Right kidney (tissue), 9 donors: ENCODE measurements around the gene WDR4.
"Not testable (repeated sequence)": the region's sequence is repeated elsewhere in the genome, so short reads cannot be mapped to it uniquely, and the experiment has no call there.

Experiments used
- DNase-seq: peaks from one replicate; pipeline ENCODE4 v3.0.0-alpha.2; 2016
- long read RNA-seq, 8 donors: transcript quantifications; one replicate each; lab custom pipeline, GENCODE V29; 2026

Gene WDR4
- long read RNA-seq, donor 1, partial matches to known transcripts: 0 of 3 reads
- long read RNA-seq, donor 1, other reads (novel, unspliced or antisense): 0 of 3 reads
- long read RNA-seq, donor 2: 0 reads
- long read RNA-seq, donor 3, partial matches to known transcripts: 43 of 49 reads
- long read RNA-seq, donor 3, other reads (novel, unspliced or antisense): 5 of 49 reads
- long read RNA-seq, donor 4, partial matches to known transcripts: 0 of 2 reads
- long read RNA-seq, donor 4, other reads (novel, unspliced or antisense): 0 of 2 reads
- long read RNA-seq, donor 5, partial matches to known transcripts: 0 of 1 reads
- long read RNA-seq, donor 5, other reads (novel, unspliced or antisense): 0 of 1 reads
- long read RNA-seq, donor 6, partial matches to known transcripts: 0 of 6 reads
- long read RNA-seq, donor 6, other reads (novel, unspliced or antisense): 6 of 6 reads
- long read RNA-seq, donor 7, partial matches to known transcripts: 109 of 128 reads
- long read RNA-seq, donor 7, other reads (novel, unspliced or antisense): 15 of 128 reads
- long read RNA-seq, donor 8, partial matches to known transcripts: 0 of 2 reads
- long read RNA-seq, donor 8, other reads (novel, unspliced or antisense): 0 of 2 reads

DNA sequence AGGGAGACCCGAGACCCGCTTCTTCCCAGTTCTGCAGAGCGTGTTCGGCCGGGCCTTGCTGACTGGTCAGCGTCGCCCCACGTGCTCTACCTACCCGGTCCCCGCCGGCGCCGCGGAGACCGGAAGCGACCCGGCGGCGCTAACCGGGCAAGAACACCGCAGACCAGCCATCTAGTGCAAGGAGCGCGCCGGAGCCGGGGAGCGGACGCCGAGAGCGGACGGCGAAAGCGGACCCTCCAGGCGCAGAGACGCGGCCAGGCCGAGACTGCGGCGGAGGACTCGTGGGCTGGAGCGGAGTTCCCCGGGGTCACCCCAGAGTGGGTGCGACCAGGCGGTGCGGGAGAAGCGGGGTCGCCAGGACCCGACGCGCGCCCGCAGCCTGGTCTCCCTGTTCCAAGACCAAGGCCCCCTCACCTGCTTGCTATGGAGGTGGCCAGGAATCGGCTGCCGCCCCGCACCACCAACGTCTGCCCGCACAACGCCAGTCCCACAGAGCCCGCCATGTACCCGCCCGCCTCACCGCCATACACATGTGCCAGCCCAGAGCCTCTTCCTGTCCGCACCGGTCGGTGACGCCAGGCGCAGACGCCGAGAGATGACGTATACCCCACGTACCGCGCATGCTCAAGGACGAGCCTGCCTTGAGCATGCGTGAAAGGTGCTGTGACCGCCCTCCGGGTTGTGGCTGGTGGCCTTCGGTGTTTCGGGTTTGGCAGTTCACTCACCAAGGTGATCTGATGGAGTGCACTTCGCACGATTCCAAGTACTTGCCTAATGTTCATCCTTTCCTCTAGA is at the start of gene WDR4:
Gene WDR4 (minus strand): TSS at position 547 of the 795 bp plus-strand sequence. CDS start 44 bp downstream, at position 503.
- peak; percentile 94 for DNase-seq

DNA sequence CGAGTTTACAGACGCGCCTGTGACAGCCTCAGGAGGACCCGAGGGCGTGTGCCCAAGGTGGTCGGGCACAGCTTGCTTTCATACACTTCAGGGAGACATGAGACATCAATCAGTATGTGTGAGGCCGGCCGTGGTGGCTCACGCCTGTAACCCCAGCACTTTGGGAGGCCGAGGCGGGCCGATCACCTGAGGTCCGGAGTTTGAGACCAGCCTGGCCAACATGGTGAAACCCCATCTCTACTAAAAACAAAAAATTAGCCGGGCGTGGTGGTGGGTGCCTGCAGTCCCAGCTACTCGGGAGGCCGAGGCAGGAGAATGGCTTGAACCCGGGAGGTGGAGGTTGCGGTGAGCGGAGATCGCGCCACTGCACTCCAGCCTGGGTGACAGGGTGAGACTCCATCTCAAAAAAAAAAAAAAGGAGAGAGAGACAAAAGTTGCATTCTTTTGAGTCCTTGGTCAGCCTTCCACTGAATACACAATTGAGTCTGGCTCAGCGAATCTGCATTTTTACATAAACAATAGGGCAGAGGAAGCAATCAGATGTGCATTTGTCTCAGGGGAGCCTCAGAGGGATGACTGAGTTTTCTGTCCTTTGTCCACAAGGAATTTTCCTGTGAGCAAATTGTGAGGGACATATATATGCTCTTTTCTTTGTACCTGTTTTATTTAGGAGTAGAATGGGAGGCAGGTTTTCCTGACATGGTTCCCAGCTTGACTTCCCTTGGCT is 48.3 kb upstream of the WDR4 start:
- not testable (repeated sequence) for DNase-seq

GRCh38 chr21:42925114-42925926 is 46.0 kb upstream of the WDR4 start, which contains the start of gene ERVH48-1:
Gene ERVH48-1 (minus strand): TSS chr21:42925630. CDS start chr21:42919006, 6,624 bp downstream.
- DNase-seq: no peak

GRCh38 chr21:42924433-42924751 is 45.1 kb upstream of the WDR4 start:
- DNase-seq: no peak

- peak; percentile 60 for DNase-seq
Measured at GRCh38 chr21:42923553-42924432, 44.5 kb upstream of the WDR4 start.

DNA sequence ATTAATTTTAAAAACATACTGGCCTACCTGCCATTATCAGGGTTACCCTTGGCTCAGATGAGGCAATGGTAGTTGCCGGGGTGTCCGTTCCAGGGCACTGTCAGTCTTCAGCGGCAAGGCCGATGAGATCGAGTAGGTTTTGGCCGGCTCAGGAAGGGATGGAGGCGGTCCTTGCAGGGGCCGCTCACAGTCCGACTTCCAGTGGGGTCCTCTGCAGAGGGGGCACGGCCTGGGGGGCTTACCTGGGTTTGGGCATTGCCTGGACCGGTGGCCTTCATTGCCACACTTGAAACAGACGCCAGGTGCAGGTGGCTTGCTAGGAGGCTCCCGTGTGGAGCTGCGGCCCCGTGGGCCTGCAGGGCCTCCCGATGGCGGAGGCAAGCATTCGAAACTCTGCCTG is 43.6 kb upstream of the WDR4 start:
- no peak for DNase-seq

GRCh38 chr21:42921927-42922326 is 42.6 kb upstream of the WDR4 start:
- no peak for DNase-seq

DNA sequence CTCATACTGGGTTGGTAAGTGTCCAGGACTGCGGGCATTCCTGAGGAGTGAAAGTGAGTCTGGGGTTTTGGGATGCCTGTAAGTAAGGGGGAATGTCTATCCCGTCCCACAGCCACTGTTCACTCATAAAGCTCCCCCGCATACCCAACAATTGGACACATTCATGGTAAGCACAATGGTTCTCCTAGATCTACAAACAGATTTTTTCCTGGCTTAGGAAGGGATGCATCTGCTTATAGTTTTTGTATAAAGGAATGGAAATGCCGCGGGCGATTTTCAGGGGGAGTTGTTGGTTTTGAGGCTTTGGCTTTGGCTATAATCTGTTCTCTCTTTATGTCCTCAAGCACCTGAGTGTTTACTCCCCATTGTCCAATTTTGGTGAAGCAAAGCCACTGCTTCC is 39.0 kb upstream of the WDR4 start:
- DNase-seq: no peak

GRCh38 chr21:42913476-42913875 is 34.1 kb upstream of the WDR4 start:
- no peak for DNase-seq

GRCh38 chr21:42911920-42912319 is 32.6 kb upstream of the WDR4 start:
- DNase-seq: not testable (repeated sequence)

- not testable (repeated sequence) for DNase-seq
Measured at GRCh38 chr21:42908484-42908883, 29.1 kb upstream of the WDR4 start.

DNA sequence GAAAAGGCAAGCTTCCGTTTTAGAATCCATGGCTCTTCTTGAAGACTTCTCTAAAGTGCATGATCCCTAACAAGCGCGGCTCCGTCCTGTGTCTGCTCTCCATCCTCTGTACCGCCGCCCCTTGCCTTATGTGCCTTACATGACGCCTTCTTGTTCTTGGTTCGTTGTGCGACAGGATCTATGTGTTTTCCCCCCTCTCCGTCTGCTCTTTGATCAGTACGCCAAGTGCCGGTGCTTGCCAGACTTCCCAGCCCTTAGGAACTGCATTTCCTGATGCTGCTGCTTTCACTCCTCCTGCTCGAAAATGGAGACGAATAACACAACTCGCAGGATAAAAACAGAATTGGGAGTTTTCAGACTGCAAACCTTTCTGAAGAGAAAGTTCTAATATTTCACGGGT is 26.9 kb upstream of the WDR4 start:
- no peak for DNase-seq

GRCh38 chr21:42905195-42905594 is 25.9 kb upstream of the WDR4 start:
- DNase-seq: no peak

- no peak for DNase-seq
Measured at GRCh38 chr21:42903817-42904216, 24.5 kb upstream of the WDR4 start.

DNA sequence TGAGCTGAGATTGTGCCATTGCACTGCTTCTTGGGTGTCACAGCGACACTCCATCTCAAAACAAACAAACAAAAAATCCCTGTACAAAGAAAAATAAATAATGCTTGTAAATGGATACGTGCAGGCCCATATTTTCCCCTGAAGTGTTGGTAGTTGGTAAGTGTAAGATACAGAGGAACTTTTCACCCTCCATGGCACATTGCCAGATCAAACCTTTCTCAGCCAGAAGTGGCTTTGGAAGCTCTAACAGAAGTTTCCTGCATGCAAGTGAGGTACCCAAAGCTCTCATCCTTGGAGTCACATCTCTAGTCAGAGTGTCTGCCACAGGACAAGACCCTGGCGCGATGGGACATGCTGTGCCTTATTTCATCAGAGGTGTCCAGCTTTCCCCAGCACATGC is 21.1 kb upstream of the WDR4 start:
- DNase-seq: no peak

DNA sequence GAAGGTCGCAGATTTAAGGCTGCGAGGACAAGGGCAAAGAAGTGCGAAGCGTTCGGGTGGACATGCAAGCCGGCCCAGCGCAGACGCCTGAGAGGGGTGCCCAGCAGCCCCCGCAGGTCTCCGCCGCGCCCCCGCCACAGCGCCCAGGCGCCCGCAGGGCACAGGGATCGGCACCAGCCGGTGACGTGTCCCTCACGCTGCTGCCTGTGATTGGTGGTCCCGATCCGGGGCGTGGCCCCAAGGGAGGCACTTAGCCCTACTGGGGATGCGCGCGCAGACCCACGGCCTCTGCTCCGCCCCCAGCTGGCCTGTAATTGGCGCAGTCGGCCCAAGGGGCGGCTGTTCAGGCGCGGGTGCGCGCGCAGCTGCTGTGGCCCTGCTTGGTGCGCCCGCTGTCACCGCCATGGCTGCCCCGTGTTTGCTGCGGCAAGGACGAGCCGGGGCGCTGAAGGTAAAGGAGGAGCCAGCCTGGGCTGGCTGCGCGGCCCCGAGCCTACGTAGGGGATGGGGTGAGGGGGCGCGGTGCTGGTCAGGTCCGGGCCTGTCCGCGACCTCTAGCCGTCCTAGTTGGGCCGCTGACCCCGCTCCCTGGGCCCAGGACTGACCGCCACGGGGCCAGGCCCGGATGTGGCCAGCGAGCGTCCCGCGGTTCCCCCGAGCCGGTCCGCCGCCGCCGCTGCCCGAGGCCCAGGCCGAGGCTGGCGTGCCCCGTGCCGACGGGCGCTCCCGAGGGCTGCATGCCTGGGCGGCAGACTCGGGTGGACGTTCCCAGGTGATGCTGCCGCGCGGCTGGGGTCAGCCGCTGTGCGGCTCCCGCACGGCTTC is 13.8 kb upstream of the WDR4 start, which contains the start of gene NDUFV3:
Gene NDUFV3 (plus strand): TSS at position 379 of the 825 bp plus-strand sequence. CDS start 25 bp downstream, at position 404.
- peak; percentile 98 for DNase-seq

- no peak for DNase-seq
Measured at GRCh38 chr21:42892582-42892930, 13.2 kb upstream of the WDR4 start.

DNA sequence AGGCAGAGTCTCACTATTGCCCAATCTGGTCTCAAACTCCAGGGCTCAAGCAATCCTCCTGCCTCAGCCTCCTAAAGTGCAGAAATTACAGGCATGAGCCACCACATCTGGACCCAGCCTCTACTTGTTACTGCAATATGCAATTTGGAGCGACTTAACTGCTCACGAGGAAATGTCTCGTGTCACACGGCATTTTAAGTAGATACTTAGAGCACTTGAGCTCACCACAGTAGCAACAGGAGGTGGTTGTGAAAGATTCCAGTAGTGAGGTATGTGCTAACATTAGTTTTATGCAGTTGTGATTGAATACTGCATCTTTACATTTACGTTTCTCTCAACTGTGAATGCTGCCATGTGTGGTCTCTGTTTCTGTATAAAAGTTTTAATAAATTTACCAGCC is 8.0 kb upstream of the WDR4 start:
- no peak for DNase-seq

DNA sequence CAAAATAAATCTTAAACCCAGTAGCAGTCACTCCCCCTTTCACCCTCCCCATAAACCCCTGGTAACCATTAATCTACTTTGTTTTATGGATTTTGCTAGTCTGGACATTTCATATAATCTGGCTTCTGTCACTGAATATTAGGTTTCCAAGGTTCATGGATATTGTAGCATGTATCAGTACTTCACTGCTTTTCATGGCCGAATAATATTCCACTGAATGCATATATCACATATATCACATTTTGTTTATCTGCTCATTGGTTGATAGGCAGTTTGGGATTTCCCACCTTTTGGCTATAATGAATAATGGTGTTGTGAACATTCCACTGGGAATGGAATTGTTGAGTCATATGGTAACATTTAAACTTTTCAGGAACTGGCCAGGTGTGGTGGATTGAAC is 4.6 kb upstream of the WDR4 start:
- no peak for DNase-seq

DNA sequence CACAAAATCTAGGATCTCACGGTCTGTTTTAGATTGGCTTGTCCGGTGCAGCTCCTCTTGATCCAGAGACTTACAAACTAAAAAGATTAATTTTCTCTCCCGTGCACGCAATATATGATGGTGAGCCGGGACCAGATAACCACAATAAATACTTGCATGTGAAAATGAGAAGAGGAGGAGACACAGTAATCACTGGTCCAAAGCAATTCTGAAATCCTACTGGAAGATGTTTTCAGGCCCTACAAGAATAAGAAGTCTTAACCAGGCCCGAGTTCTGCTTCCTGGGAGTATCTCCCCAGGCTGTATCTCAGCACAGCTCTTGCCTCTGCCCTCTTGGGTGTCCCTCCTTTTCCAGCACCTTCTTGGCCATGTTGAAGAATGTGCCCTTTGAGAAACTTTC is 1.0 kb upstream of the WDR4 start:
- DNase-seq: no peak
